IPS-20b (cell line): ENCODE measurements around the gene MLH1.

Source experiments
- H3K27ac ChIP-seq: one replicate; pipeline ENCODE4 v1.5.1; 2013; ENCODE audit warnings: low read length
- H3K27me3 ChIP-seq: 2 replicates; pipeline ENCODE4 v1.6.1; 2013; ENCODE audit warnings: mild to moderate bottlenecking, low read length, inconsistent platforms; ENCODE audit not compliant: insufficient read depth
- H3K36me3 ChIP-seq: 2 replicates; pipeline ENCODE4 v1.6.1; 2013; ENCODE audit warnings: low read depth, mild to moderate bottlenecking, inconsistent platforms, low read length, moderate library complexity; ENCODE audit not compliant: insufficient read depth
- H3K4me1 ChIP-seq: 2 replicates; pipeline ENCODE4 v1.6.1; 2013; ENCODE audit warnings: mild to moderate bottlenecking, control low read depth, inconsistent platforms, low read length, moderate library complexity; ENCODE audit not compliant: insufficient read depth
- H3K4me3 ChIP-seq: 2 replicates; pipeline ENCODE4 v1.5.1; 2013; ENCODE audit warnings: mild to moderate bottlenecking, low read length, inconsistent platforms
- H3K9ac ChIP-seq: 2 replicates; pipeline ENCODE4 v1.6.1; 2013; ENCODE audit warnings: low read depth, mild to moderate bottlenecking, inconsistent platforms, low read length, moderate library complexity
- H3K9me3 ChIP-seq: 2 replicates; pipeline ENCODE4 v1.6.1; 2013; ENCODE audit warnings: mild to moderate bottlenecking, low read depth, low read length, inconsistent platforms; ENCODE audit not compliant: insufficient read depth

Gene MLH1

GRCh38 chr3:37071921-37072320, 78.6 kb downstream of the MLH1 start:
- Histone ChIP-seq H3K9ac (no peak overlapping the region), H3K27me3 (no peaks in the 10 kb centered on the region), H3K4me1 (no peaks in the 10 kb centered on the region), H3K36me3 (peaks cover 25% of the 10 kb centered on the region), H3K27ac (no peak overlapping the region), H3K9me3 (no peaks in the 10 kb centered on the region), H3K4me3 (no peak overlapping the region)

DNA sequence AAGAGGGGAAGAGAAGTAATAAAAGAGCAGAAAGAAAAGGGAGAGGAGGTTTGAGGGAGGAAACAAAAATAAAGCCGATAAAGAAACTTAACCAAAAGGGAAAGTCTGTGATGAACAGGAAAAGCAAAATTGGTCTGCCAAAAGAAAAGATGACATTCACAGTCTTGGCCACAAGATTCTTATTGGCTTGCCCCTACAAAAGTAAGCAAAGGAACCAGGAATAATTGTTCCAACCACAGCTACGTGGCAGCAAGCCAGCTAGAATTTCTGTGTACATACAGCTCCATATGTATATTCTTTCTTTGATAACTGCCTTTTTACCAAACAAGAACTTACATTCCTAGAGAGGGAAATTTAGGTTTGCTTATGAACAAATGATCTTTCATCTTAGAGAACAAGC, 79.6 kb downstream of the MLH1 start:
- Histone ChIP-seq H3K27ac (no peak overlapping the region), H3K9ac (no peak overlapping the region)

GRCh38 chr3:37074178-37074577, 80.9 kb downstream of the MLH1 start:
- Histone ChIP-seq H3K27me3 (no peaks in the 10 kb centered on the region), H3K9ac (no peak overlapping the region), H3K36me3 (peaks cover 18% of the 10 kb centered on the region), H3K9me3 (no peaks in the 10 kb centered on the region), H3K4me1 (no peaks in the 10 kb centered on the region), H3K27ac (no peak overlapping the region), H3K4me3 (no peak overlapping the region)

More for the DNA sequence above, 79.6 kb downstream of the MLH1 start:
- Histone ChIP-seq H3K36me3 (peaks cover 25% of the 10 kb centered on the region), H3K27me3 (no peaks in the 10 kb centered on the region), H3K9me3 (no peaks in the 10 kb centered on the region), H3K4me3 (no peak overlapping the region), H3K4me1 (no peaks in the 10 kb centered on the region)

- H3K4me3 ChIP-seq, result no peak overlapping the region
- H3K36me3 ChIP-seq, result peaks cover 21% of the 10 kb centered on the region
- H3K27me3 ChIP-seq, result no peaks in the 10 kb centered on the region
- no peaks in the 10 kb centered on the region for H3K9me3 ChIP-seq
- H3K27ac ChIP-seq, result no peak overlapping the region
- no peaks in the 10 kb centered on the region for H3K4me1 ChIP-seq
- no peak overlapping the region for H3K9ac ChIP-seq
Observed at GRCh38 chr3:37075955-37076354, 82.6 kb downstream of the MLH1 start.

GRCh38 chr3:37082317-37082716, 89.0 kb downstream of the MLH1 start:
- H3K9me3 ChIP-seq, result no peaks in the 10 kb centered on the region

DNA sequence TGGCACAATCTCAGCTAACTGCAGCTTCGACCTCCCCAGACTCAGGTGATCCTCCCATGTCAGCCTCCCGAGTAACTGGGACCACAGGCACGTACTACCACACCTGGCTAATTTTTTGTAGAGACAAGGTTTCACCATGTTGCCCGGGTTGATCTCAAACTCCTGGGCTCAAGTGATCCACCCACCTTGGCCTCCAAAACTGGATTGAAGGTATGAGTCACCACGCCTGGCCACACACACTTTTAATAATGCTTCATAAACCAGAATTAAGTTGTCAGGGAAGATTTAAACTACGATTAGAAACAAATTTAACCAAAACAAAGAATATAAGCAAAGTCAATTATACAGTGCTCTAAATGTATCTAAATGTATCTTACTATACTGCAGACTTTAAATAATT, 93.6 kb downstream of the MLH1 start:
- no peaks in the 10 kb centered on the region for H3K9me3 ChIP-seq
- peaks cover 28% of the 10 kb centered on the region for H3K36me3 ChIP-seq
- no peaks in the 10 kb centered on the region for H3K27me3 ChIP-seq
- H3K4me3 ChIP-seq, result no peak overlapping the region
- no peaks in the 10 kb centered on the region for H3K4me1 ChIP-seq
- H3K27ac ChIP-seq, result no peak overlapping the region
- no peak overlapping the region for H3K9ac ChIP-seq

More at GRCh38 chr3:37082317-37082716, 89.0 kb downstream of the MLH1 start:
- Histone ChIP-seq H3K27ac (no peak overlapping the region), H3K27me3 (no peaks in the 10 kb centered on the region), H3K4me3 (no peak overlapping the region), H3K9ac (no peak overlapping the region), H3K36me3 (peaks cover 19% of the 10 kb centered on the region), H3K4me1 (no peaks in the 10 kb centered on the region)

DNA sequence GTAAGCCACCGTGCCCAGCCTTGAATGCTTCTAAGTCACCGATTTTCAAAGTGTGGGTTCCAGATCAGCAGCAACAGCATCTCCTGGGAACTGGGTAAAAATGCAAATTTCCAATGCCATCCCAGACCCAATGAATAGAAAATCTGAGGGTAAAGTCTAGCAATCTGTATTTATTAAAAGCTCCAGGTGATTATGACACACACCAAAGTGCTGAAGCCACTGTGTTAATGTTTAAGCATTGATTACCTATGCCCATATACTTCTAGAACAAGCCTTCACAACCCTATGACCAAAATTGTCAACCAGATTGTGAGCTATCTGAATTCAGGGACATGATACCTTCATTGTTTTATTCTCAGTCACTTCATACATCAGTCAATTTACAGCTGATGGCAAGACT, 94.6 kb downstream of the MLH1 start:
- Histone ChIP-seq H3K9ac (no peak overlapping the region), H3K4me1 (no peaks in the 10 kb centered on the region), H3K9me3 (no peaks in the 10 kb centered on the region), H3K4me3 (no peak overlapping the region), H3K36me3 (peaks cover 19% of the 10 kb centered on the region), H3K27ac (no peak overlapping the region), H3K27me3 (no peaks in the 10 kb centered on the region)

DNA sequence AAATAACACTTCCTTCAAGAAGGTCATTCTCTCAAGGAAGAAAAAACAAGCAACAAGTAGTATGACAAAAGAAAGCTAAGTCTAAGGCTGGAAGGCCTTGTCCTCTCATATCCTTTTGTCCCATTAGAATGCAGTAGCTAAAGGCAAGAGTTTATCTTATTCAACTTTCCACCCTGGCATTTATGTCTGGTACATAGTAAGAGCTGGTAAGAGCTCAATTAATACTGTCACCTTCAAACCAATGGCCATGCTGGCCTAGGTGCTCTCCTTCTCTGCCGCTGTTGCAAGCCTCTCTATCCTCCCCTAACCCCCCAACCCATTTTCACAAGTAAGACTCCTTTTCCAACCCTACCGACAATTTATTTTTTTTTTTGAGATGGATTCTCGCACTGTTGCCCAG, 99.2 kb downstream of the MLH1 start:
- H3K9ac ChIP-seq, result no peak overlapping the region
- peaks cover 15% of the 10 kb centered on the region for H3K36me3 ChIP-seq
- H3K4me1 ChIP-seq, result no peaks in the 10 kb centered on the region
- no peaks in the 10 kb centered on the region for H3K9me3 ChIP-seq
- no peaks in the 10 kb centered on the region for H3K27me3 ChIP-seq
- H3K4me3 ChIP-seq, result no peak overlapping the region
- no peak overlapping the region for H3K27ac ChIP-seq

DNA sequence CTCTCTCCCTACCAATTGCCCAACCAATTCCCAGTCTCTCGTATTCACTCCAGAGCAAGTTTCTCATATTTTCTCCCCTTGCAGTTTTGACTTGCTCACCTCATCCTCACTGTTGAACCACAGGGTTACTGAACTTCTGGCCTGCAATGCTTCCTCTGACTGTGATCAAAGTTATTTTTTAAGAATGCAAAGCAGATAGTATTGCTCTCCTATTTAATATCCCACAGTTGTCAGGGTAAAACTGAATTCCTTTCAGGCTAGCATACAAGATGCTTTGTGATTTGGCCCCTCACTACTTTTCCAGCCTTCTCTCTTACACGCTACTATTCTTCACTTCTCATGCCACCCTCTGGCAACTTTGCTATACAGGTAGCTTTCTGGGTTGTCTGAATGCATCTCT, 100.2 kb downstream of the MLH1 start:
- H3K36me3 ChIP-seq, result peaks cover 15% of the 10 kb centered on the region
- H3K4me1 ChIP-seq, result no peaks in the 10 kb centered on the region
- no peaks in the 10 kb centered on the region for H3K27me3 ChIP-seq
- no peak overlapping the region for H3K9ac ChIP-seq
- no peaks in the 10 kb centered on the region for H3K9me3 ChIP-seq
- H3K4me3 ChIP-seq, result no peak overlapping the region
- H3K27ac ChIP-seq, result no peak overlapping the region

- peaks cover 12% of the 10 kb centered on the region for H3K36me3 ChIP-seq
Observed at GRCh38 chr3:37094636-37095035, 101.3 kb downstream of the MLH1 start.

GRCh38 chr3:37096288-37096687, 103.0 kb downstream of the MLH1 start:
- no peaks in the 10 kb centered on the region for H3K4me1 ChIP-seq

More at GRCh38 chr3:37094636-37095035, 101.3 kb downstream of the MLH1 start:
- Histone ChIP-seq H3K4me1 (no peaks in the 10 kb centered on the region), H3K4me3 (no peak overlapping the region), H3K27me3 (no peaks in the 10 kb centered on the region), H3K27ac (no peak overlapping the region), H3K9me3 (no peaks in the 10 kb centered on the region), H3K9ac (no peak overlapping the region)

DNA sequence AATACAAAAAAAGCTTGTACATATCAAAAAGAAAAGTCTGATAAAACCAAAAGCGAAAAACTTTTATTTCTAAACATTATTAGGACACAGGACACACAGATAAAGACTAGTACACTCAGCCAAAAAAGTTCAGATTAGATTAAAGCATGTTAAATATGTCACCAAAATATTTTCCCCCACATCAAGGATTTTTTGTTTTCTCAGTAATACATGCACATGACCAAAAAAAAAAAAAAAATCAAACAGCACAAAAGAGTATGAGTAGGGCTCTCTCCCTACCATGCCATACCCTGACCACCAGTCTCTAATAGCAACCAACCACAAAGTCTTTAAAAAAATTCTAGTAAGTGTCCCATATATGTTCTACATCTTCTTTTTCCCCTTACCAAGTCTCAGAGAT, 103.7 kb downstream of the MLH1 start:
- Histone ChIP-seq H3K9me3 (no peaks in the 10 kb centered on the region), H3K27ac (no peak overlapping the region), H3K4me1 (no peaks in the 10 kb centered on the region), H3K4me3 (no peak overlapping the region), H3K9ac (no peak overlapping the region), H3K36me3 (0 out of 2 replicates have a peak, but pooled peaks cover 3% of the 10 kb centered on the region), H3K27me3 (no peaks in the 10 kb centered on the region)

More at GRCh38 chr3:37096288-37096687, 103.0 kb downstream of the MLH1 start:
- Histone ChIP-seq H3K9ac (no peak overlapping the region), H3K4me3 (no peak overlapping the region), H3K9me3 (no peaks in the 10 kb centered on the region), H3K27me3 (no peaks in the 10 kb centered on the region), H3K27ac (no peak overlapping the region), H3K36me3 (0 out of 2 replicates have a peak, but pooled peaks cover 3% of the 10 kb centered on the region)
